Measurements from ENCODE around the gene FAM210B. TPM values are rescaled to one million over a fixed set of nuclear protein-coding genes. Genes with fewer than 3 reads are reported as not detected.

Gene FAM210B
- total RNA-seq, 1 experiment from 2014 or later: 19.1 TPM

DNA sequence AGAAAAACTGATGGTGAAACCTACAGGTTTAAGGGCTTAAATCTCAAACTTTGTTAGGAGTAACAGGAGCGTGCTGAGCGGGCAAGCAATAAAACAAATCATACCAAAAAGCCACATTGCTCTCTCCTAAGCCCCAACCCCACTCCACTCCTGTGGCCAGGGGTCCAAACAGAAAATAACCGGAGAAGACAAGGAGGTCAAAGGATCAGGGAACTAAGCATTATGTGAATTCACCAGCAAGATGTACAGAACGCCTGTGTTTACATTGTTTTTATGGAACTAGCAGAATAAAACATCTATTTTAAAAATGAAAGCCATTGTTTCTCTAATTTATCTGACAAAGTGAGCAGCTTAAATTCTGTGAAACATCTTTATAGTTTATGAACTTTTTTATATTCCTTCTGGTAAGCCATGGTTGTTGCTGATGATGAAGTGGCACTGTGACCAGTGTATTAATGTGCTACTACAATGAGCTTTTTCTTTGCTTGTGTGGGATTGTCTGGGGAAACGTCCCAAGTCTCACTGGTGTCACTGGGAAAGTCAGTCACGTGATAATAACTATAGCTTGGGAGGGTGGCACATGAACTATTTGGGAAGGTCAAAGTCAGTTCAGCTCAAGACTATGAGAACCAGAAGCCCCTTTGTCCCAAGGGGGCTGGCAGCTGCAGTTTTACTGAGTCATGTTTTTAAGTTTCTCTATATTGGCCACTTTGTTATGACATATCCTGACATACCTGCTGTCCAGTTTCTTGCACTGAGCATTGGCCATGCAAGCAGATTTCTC is 9.8 kb downstream of the FAM210B start:
- Mint-ChIP-seq H3K27me3 (ENCODE audit: low read depth) (no peaks in the 10 kb centered on the region; the same call in 1 of the 2 replicates), H3K27ac (no peak overlapping the region), H3K36me3 (peaks cover 42% of the 10 kb centered on the region), H3K4me3 (no peak overlapping the region), H3K9me3 (no peaks in the 10 kb centered on the region), H3K4me1 (no peaks in the 10 kb centered on the region)
- ATAC-seq (no peak), DNase-seq (ENCODE audit: low spot score) (no peak)
- TF ChIP-seq HMGA2 (CRISPR knock-in tag; IDR thresholded peaks at IDR 0.05): no peak
- TF ChIP-seq FOXP4 (CRISPR knock-in tag; IDR thresholded peaks at IDR 0.05): no peak
- no peak for TF ChIP-seq JUN (CRISPR knock-in tag; IDR thresholded peaks at IDR 0.05)
- TF ChIP-seq, protein P1, sequence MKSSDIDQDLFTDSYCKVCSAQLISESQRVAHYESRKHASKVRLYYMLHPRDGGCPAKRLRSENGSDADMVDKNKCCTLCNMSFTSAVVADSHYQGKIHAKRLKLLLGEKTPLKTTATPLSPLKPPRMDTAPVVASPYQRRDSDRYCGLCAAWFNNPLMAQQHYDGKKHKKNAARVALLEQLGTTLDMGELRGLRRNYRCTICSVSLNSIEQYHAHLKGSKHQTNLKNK (CRISPR knock-in tag; IDR thresholded peaks at IDR 0.05): no peak
- TF ChIP-seq GTF2I (CRISPR knock-in tag; conservative IDR thresholded peaks at IDR 0.05): no peak
- TF ChIP-seq NFE2L1 (CRISPR knock-in tag; IDR thresholded peaks at IDR 0.05): no peak
- TF ChIP-seq, protein P2, sequence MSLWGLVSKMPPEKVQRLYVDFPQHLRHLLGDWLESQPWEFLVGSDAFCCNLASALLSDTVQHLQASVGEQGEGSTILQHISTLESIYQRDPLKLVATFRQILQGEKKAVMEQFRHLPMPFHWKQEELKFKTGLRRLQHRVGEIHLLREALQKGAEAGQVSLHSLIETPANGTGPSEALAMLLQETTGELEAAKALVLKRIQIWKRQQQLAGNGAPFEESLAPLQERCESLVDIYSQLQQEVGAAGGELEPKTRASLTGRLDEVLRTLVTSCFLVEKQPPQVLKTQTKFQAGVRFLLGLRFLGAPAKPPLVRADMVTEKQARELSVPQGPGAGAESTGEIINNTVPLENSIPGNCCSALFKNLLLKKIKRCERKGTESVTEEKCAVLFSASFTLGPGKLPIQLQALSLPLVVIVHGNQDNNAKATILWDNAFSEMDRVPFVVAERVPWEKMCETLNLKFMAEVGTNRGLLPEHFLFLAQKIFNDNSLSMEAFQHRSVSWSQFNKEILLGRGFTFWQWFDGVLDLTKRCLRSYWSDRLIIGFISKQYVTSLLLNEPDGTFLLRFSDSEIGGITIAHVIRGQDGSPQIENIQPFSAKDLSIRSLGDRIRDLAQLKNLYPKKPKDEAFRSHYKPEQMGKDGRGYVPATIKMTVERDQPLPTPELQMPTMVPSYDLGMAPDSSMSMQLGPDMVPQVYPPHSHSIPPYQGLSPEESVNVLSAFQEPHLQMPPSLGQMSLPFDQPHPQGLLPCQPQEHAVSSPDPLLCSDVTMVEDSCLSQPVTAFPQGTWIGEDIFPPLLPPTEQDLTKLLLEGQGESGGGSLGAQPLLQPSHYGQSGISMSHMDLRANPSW (CRISPR knock-in tag; conservative IDR thresholded peaks at IDR 0.05; ENCODE audit: low read depth): no peak
- no peak for TF ChIP-seq ESRRA (CRISPR knock-in tag; IDR thresholded peaks at IDR 0.05; ENCODE audit: borderline replicate concordance)
- TF ChIP-seq EMX1 (CRISPR knock-in tag; IDR thresholded peaks at IDR 0.05): no peak
- TF ChIP-seq ATF1 (CRISPR knock-in tag; IDR thresholded peaks at IDR 0.05): no peak
- TF ChIP-seq SMAD4 (CRISPR knock-in tag; IDR thresholded peaks at IDR 0.05): no peak
- TF ChIP-seq CBFB (CRISPR knock-in tag; IDR thresholded peaks at IDR 0.05; ENCODE audit: low read depth): no peak
- TF ChIP-seq NFYB (CRISPR knock-in tag; conservative IDR thresholded peaks at IDR 0.05; ENCODE audit: low read depth): no peak
- TF ChIP-seq, protein P3, sequence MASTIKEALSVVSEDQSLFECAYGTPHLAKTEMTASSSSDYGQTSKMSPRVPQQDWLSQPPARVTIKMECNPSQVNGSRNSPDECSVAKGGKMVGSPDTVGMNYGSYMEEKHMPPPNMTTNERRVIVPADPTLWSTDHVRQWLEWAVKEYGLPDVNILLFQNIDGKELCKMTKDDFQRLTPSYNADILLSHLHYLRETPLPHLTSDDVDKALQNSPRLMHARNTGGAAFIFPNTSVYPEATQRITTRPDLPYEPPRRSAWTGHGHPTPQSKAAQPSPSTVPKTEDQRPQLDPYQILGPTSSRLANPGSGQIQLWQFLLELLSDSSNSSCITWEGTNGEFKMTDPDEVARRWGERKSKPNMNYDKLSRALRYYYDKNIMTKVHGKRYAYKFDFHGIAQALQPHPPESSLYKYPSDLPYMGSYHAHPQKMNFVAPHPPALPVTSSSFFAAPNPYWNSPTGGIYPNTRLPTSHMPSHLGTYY (CRISPR knock-in tag; IDR thresholded peaks at IDR 0.05): no peak
- no peak for TF ChIP-seq HMGXB4 (CRISPR knock-in tag; IDR thresholded peaks at IDR 0.05)
- TF ChIP-seq FOXK1 (CRISPR knock-in tag; IDR thresholded peaks at IDR 0.05): no peak
- TF ChIP-seq ZNF416 (CRISPR knock-in tag; IDR thresholded peaks at IDR 0.05): no peak
- TF ChIP-seq JAZF1 (CRISPR knock-in tag; IDR thresholded peaks at IDR 0.05): no peak
- POLR2A ChIA-PET: no interaction called here
- CTCF ChIA-PET: no interaction called here

DNA sequence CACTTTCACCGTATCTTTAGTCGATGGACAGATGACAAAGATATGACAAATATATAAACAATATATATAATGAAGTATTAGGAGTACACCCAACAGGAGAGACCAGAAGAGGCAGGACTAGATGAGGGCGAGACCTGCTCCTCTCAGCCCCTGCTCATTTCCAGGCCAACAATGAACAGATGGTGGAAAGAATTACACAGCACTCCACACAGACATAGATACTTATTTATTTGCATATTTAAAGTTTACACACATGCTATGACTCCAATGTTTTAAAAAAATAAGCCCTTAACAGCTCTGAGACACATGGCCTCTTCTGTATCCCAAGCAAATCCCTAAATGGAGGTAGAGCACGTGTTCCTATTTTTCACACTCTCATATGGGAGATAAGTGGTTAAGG is 10.4 kb downstream of the FAM210B start:
- H3K27ac Mint-ChIP-seq: no peak overlapping the region
- TF ChIP-seq GABPB1 (CRISPR knock-in tag; IDR thresholded peaks at IDR 0.05) (no peak), MLX (CRISPR knock-in tag; IDR thresholded peaks at IDR 0.05) (no peak), GTF2I (CRISPR knock-in tag; conservative IDR thresholded peaks at IDR 0.05) (no peak), NFE2L1 (CRISPR knock-in tag; IDR thresholded peaks at IDR 0.05) (no peak), ZNF232 (CRISPR knock-in tag; IDR thresholded peaks at IDR 0.05) (no peak), TP53 (CRISPR knock-in tag; IDR thresholded peaks at IDR 0.05) (no peak), ELF4 (CRISPR knock-in tag; IDR thresholded peaks at IDR 0.05; ENCODE audit: low read depth) (no peak), SMAD4 (CRISPR knock-in tag; IDR thresholded peaks at IDR 0.05) (no peak), NR2C2 (CRISPR knock-in tag; IDR thresholded peaks at IDR 0.05) (no peak), ZNF416 (CRISPR knock-in tag; IDR thresholded peaks at IDR 0.05) (no peak)
- TF ChIP-seq, protein P4, sequence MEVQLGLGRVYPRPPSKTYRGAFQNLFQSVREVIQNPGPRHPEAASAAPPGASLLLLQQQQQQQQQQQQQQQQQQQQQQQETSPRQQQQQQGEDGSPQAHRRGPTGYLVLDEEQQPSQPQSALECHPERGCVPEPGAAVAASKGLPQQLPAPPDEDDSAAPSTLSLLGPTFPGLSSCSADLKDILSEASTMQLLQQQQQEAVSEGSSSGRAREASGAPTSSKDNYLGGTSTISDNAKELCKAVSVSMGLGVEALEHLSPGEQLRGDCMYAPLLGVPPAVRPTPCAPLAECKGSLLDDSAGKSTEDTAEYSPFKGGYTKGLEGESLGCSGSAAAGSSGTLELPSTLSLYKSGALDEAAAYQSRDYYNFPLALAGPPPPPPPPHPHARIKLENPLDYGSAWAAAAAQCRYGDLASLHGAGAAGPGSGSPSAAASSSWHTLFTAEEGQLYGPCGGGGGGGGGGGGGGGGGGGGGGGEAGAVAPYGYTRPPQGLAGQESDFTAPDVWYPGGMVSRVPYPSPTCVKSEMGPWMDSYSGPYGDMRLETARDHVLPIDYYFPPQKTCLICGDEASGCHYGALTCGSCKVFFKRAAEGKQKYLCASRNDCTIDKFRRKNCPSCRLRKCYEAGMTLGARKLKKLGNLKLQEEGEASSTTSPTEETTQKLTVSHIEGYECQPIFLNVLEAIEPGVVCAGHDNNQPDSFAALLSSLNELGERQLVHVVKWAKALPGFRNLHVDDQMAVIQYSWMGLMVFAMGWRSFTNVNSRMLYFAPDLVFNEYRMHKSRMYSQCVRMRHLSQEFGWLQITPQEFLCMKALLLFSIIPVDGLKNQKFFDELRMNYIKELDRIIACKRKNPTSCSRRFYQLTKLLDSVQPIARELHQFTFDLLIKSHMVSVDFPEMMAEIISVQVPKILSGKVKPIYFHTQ (CRISPR knock-in tag; IDR thresholded peaks at IDR 0.05): no peak

More for the DNA sequence above, 10.4 kb downstream of the FAM210B start:
- H3K36me3 Mint-ChIP-seq: peaks cover 47% of the 10 kb centered on the region
- ATAC-seq (no peak), DNase-seq (ENCODE audit: low spot score) (no peak)
- H3K4me1 Mint-ChIP-seq: no peaks in the 10 kb centered on the region
- no peaks in the 10 kb centered on the region for H3K9me3 Mint-ChIP-seq
- no peaks in the 10 kb centered on the region; the same call in 1 of the 2 replicates for H3K27me3 Mint-ChIP-seq (ENCODE audit: low read depth)
- CTCF ChIA-PET: no interaction called here
- POLR2A ChIA-PET: no interaction called here
- H3K4me3 Mint-ChIP-seq: no peak overlapping the region
